CD4-positive, CD25-positive, alpha-beta regulatory T cell (primary cell): ENCODE measurements around the gene TIE1. TPM values are rescaled to one million over a fixed set of nuclear protein-coding genes. Genes with fewer than 3 reads are reported as not detected.

Experiments used
- ATAC-seq, 2 donors: fragments of 150-1000 bp; cut with Tn5 transposase; one replicate each; pipeline ENCODE4 v1.10.0; 2021; ENCODE audit warnings: low read depth in 2 of 2, moderate number of reproducible peaks in 2 of 2, moderate library complexity in 1 of 2
- DNase-seq, 3 donors: peaks; one replicate each; pipeline versions ENCODE4 v3.0.0 to v3.0.0-alpha.2; 2012 to 2022; ENCODE audit warnings: mixed read lengths in 1 of 3
- H3K27ac ChIP-seq: one replicate; pipeline ENCODE4 v1.7.0; 2013; ENCODE audit warnings: mild to moderate bottlenecking, low read length; ENCODE audit not compliant: insufficient read depth, poor library complexity, severe bottlenecking
- H3K27me3 ChIP-seq: one replicate; pipeline ENCODE4 v1.7.0; 2013; ENCODE audit warnings: low read length; ENCODE audit not compliant: control insufficient read depth, insufficient read depth
- H3K36me3 ChIP-seq: one replicate; pipeline ENCODE4 v1.7.0; 2013; ENCODE audit warnings: mild to moderate bottlenecking, low read length, moderate library complexity; ENCODE audit not compliant: control insufficient read depth, insufficient read depth
- H3K4me1 ChIP-seq: 2 replicates; pipeline ENCODE4 v1.7.0; 2013; ENCODE audit warnings: mild to moderate bottlenecking, low read length; ENCODE audit not compliant: insufficient read depth, control insufficient read depth, poor library complexity, severe bottlenecking
- H3K4me3 ChIP-seq: one replicate; pipeline ENCODE4 v1.7.0; 2013; ENCODE audit warnings: low read depth, mild to moderate bottlenecking, low read length, moderate library complexity
- H3K9me3 ChIP-seq, 2 experiments: 1 replicate in 1 of 2; 2 replicates in 1 of 2; pipeline ENCODE4 v1.7.0; 2013; ENCODE audit warnings: low read length in 2 of 2, mild to moderate bottlenecking in 1 of 2, moderate library complexity in 1 of 2; ENCODE audit not compliant: control insufficient read depth in 2 of 2
- H3K27ac Mint-ChIP-seq, 3 donors: one replicate each; pipeline ENCODE4 v1.8.0; 2020 to 2022; ENCODE audit warnings: mild to moderate bottlenecking in 3 of 3, mixed read lengths in 3 of 3, moderate library complexity in 2 of 3
- H3K27me3 Mint-ChIP-seq: one replicate; pipeline ENCODE4 v1.8.0; 2022; ENCODE audit warnings: mild to moderate bottlenecking, mixed read lengths
- H3K36me3 Mint-ChIP-seq: one replicate; pipeline ENCODE4 v1.8.0; 2020; ENCODE audit warnings: mixed read lengths
- H3K4me1 Mint-ChIP-seq, 4 donors: one replicate each; pipeline ENCODE4 v1.8.0; 2020 to 2022; ENCODE audit warnings: mixed read lengths in 4 of 4, mild to moderate bottlenecking in 1 of 4
- H3K4me3 Mint-ChIP-seq, 4 donors: one replicate each; pipeline ENCODE4 v1.8.0; 2020 to 2022; ENCODE audit warnings: mild to moderate bottlenecking in 4 of 4, mixed read lengths in 4 of 4, moderate library complexity in 3 of 4
- H3K9me3 Mint-ChIP-seq, 7 donors: one replicate each; pipeline ENCODE4 v1.8.0; 2020 to 2022; ENCODE audit warnings: mixed read lengths in 7 of 7, mild to moderate bottlenecking in 3 of 7, moderate library complexity in 2 of 7
- polyA plus RNA-seq, 4 donors: library from polyadenylated mRNA; unstranded; fragments of 300-500 nt; fragmentation: Illumina TruSeq; gene quantifications; one replicate each; pipeline ENCODE4 v1.2.3, GENCODE V29; 2021
- total RNA-seq: library from RNA; stranded (reverse); gene quantifications from one replicate; pipeline ENCODE4 v1.2.3, GENCODE V29; 2022

TIE1 gene
- total and polyA plus RNA-seq, 5 donors from 2014 or later, result 1.3 TPM; not detected in 4

GRCh38 chr1:43312663-43313515, 12.1 kb downstream of the TIE1 start:
- no peaks in the 10 kb centered on the region for H3K36me3 Mint-ChIP-seq
- Histone ChIP-seq H3K9me3 (no peaks in the 10 kb centered on the region), H3K27me3 (no peaks in the 10 kb centered on the region), H3K4me3 (no peak overlapping the region), H3K4me1 (no peaks in the 10 kb centered on the region), H3K36me3 (no peaks in the 10 kb centered on the region), H3K27ac (no peak overlapping the region)
- no peaks in the 10 kb centered on the region for H3K9me3 Mint-ChIP-seq
- peaks cover 4% of the 10 kb centered on the region for H3K27me3 Mint-ChIP-seq
- DNase-seq (no peak), ATAC-seq (no peak)
- no peak overlapping the region for H3K27ac Mint-ChIP-seq
- no peak overlapping the region for H3K4me3 Mint-ChIP-seq
- H3K4me1 Mint-ChIP-seq, result no peaks in the 10 kb centered on the region

DNA sequence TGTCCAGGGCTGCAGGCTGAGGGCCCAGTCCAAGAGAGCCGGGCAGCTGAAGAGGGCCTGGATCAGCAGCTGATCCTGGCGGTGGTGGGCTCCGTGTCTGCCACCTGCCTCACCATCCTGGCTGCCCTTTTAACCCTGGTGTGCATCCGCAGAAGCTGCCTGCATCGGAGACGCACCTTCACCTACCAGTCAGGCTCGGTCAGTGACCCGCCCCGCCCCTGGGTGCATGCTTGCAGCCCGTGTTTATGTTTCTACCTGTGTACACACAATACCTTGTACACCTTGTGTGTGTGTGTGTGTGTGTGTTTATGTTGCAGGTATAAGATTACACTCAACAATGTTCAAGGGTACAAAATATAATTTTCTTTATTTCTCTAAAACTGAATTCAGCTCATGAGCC, 13.0 kb downstream of the TIE1 start:
- H3K27ac ChIP-seq, result no peak overlapping the region
- H3K36me3 ChIP-seq, result no peaks in the 10 kb centered on the region
- no peaks in the 10 kb centered on the region for H3K36me3 Mint-ChIP-seq
- no peak overlapping the region for H3K4me3 Mint-ChIP-seq
- no peaks in the 10 kb centered on the region for H3K9me3 Mint-ChIP-seq
- no peaks in the 10 kb centered on the region for H3K27me3 ChIP-seq
- peaks cover 4% of the 10 kb centered on the region for H3K27me3 Mint-ChIP-seq
- H3K4me1 ChIP-seq, result no peaks in the 10 kb centered on the region
- no peak for DNase-seq
- ATAC-seq, result no peak
- no peak overlapping the region for H3K27ac Mint-ChIP-seq
- H3K4me1 Mint-ChIP-seq, result no peaks in the 10 kb centered on the region
- H3K4me3 ChIP-seq, result no peak overlapping the region
- H3K9me3 ChIP-seq, result no peaks in the 10 kb centered on the region

DNA sequence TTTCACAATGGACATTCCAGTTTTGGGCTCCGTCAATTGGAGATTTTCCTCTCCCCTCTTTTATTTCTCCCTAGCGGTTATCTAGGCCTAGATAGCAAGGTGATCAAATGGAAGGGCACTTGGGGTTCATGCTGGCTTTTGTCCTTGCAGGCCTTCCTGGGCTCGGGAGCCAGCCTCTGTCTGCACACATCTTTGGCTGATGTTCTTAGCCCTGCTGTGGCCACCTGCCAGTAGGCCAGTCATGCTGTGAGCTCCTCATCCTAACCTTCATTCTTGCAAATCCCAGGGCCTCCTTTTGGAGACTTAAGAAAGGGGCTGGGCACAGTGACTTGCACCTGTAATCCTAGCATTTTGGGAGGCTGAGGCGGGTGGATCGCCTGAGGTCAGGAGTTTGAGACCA, 13.5 kb downstream of the TIE1 start:
- H3K27ac ChIP-seq, result no peak overlapping the region
- Mint-ChIP-seq H3K4me3 (no peak overlapping the region), H3K27ac (no peak overlapping the region), H3K27me3 (peaks cover 4% of the 10 kb centered on the region), H3K4me1 (no peaks in the 10 kb centered on the region), H3K36me3 (no peaks in the 10 kb centered on the region), H3K9me3 (no peaks in the 10 kb centered on the region)
- H3K9me3 ChIP-seq, result no peaks in the 10 kb centered on the region
- H3K4me1 ChIP-seq, result no peaks in the 10 kb centered on the region
- no peak overlapping the region for H3K4me3 ChIP-seq
- DNase-seq (no peak), ATAC-seq (no peak)
- no peaks in the 10 kb centered on the region for H3K36me3 ChIP-seq
- H3K27me3 ChIP-seq, result no peaks in the 10 kb centered on the region

- peak overlapping the region in 1 of 3 donors; percentile 51 for H3K27ac Mint-ChIP-seq
- H3K36me3 ChIP-seq, result no peaks in the 10 kb centered on the region
Observed at GRCh38 chr1:43315481-43315880, 14.7 kb downstream of the TIE1 start.

DNA sequence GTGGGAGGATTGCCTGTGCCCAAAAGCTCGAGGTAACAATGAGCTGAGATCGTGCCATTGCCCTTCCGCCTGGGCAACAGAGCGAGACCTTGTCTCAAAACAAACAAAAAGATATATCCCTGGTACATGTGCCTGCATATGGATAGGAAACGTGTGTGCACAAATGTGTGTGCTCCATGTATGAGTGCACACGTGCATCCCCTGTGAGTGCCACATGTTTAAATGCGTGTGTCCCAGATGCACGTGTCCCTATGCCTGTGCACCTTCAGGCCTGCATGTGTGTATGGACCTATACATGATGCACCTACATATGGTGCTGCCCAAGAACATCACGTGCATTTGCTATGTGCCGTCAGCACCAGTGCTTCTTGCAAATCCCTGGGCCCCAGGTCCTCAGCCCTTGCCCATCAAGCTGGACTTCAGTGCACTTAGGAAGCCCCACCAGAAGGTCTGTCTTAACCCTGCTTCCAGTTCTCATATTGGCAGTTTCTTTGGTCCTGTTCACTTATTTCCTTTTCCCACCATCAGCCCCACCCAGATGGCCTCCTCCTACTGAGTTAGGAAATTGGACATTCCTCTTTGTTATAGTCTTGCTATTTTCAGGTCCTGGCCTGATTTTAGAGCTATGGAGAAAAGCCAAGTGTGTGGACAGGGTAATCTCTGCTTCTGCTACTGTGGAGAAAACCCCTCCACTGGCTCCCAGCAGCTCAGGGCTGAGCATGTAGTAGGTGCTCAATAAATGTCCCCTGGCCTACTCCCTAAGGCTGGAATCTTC, 15.4 kb downstream of the TIE1 start:
- Histone ChIP-seq H3K4me3 (no peak overlapping the region), H3K4me1 (no peaks in the 10 kb centered on the region), H3K27ac (no peak overlapping the region), H3K9me3 (no peaks in the 10 kb centered on the region), H3K36me3 (no peaks in the 10 kb centered on the region), H3K27me3 (no peaks in the 10 kb centered on the region)
- Mint-ChIP-seq H3K27me3 (no peaks in the 10 kb centered on the region), H3K9me3 (no peaks in the 10 kb centered on the region), H3K4me3 (no peak overlapping the region), H3K4me1 (no peaks in the 10 kb centered on the region), H3K27ac (peak overlapping the region in 1 of 3 donors; percentile 51), H3K36me3 (no peaks in the 10 kb centered on the region)
- DNase-seq (no peak), ATAC-seq (no peak)

More at GRCh38 chr1:43315481-43315880, 14.7 kb downstream of the TIE1 start:
- Mint-ChIP-seq H3K9me3 (no peaks in the 10 kb centered on the region), H3K4me3 (no peak overlapping the region), H3K36me3 (no peaks in the 10 kb centered on the region), H3K4me1 (no peaks in the 10 kb centered on the region), H3K27me3 (peaks cover 4% of the 10 kb centered on the region)
- ATAC-seq (no peak), DNase-seq (no peak)
- Histone ChIP-seq H3K4me3 (no peak overlapping the region), H3K27me3 (no peaks in the 10 kb centered on the region), H3K9me3 (no peaks in the 10 kb centered on the region), H3K4me1 (no peaks in the 10 kb centered on the region), H3K27ac (no peak overlapping the region)

GRCh38 chr1:43316738-43317520, 16.1 kb downstream of the TIE1 start:
- ATAC-seq, result no peak
- peak overlapping the region in 1 of 3 donors; percentile 20 for H3K27ac Mint-ChIP-seq
- H3K36me3 ChIP-seq, result no peaks in the 10 kb centered on the region
- no peaks in the 10 kb centered on the region for H3K4me1 ChIP-seq
- no peaks in the 10 kb centered on the region for H3K9me3 Mint-ChIP-seq
- H3K27me3 Mint-ChIP-seq, result no peaks in the 10 kb centered on the region
- H3K27me3 ChIP-seq, result no peaks in the 10 kb centered on the region
- no peaks in the 10 kb centered on the region for H3K36me3 Mint-ChIP-seq
- no peak for DNase-seq
- H3K27ac ChIP-seq, result no peak overlapping the region
- H3K4me3 ChIP-seq, result no peak overlapping the region
- H3K4me1 Mint-ChIP-seq, result no peaks in the 10 kb centered on the region
- H3K9me3 ChIP-seq, result no peaks in the 10 kb centered on the region
- H3K4me3 Mint-ChIP-seq, result no peak overlapping the region

GRCh38 chr1:43317817-43318471, 17.2 kb downstream of the TIE1 start:
- Mint-ChIP-seq H3K4me1 (no peaks in the 10 kb centered on the region), H3K27ac (no peak overlapping the region), H3K9me3 (no peaks in the 10 kb centered on the region), H3K36me3 (no peaks in the 10 kb centered on the region), H3K27me3 (no peaks in the 10 kb centered on the region), H3K4me3 (no peak overlapping the region)
- Histone ChIP-seq H3K4me3 (no peak overlapping the region), H3K36me3 (no peaks in the 10 kb centered on the region), H3K4me1 (no peaks in the 10 kb centered on the region), H3K9me3 (no peaks in the 10 kb centered on the region), H3K27ac (no peak overlapping the region), H3K27me3 (no peaks in the 10 kb centered on the region)
- no peak for DNase-seq
- ATAC-seq, result no peak
